SK-N-SH treated with all-trans-retinoic acid at 6 μM for 48 hours (cell line): Measurements from ENCODE around the gene APCDD1L.

Source experiments
- ATAC-seq: fragments of 200-7000 bp; cut with Tn5 transposase; 3 replicates; pipeline ENCODE4 v1.9.1; 2020; ENCODE audit warnings: mild to moderate bottlenecking, moderate library complexity
- ARNTL ChIP-seq: fragments of 450-650 bp; formaldehyde crosslinking; IDR thresholded peaks from 2 replicates; pipeline ENCODE4 v1.5.0; 2020; ENCODE audit warnings: low read depth, mild to moderate bottlenecking, moderate library complexity, borderline replicate concordance
- BACH2 ChIP-seq: fragments of 250-450 bp; sonication (Bioruptor Pico); IDR thresholded peaks from 2 replicates; pipeline ENCODE4 v1.9.0; 2021; ENCODE audit warnings: mild to moderate bottlenecking, borderline replicate concordance
- CSDC2 ChIP-seq: fragments of 250-450 bp; sonication (Bioruptor Pico); IDR thresholded peaks from 2 replicates; pipeline ENCODE4 v1.5.0; 2020; ENCODE audit warnings: mild to moderate bottlenecking, moderate library complexity
- ESRRG ChIP-seq: fragments of 250-450 bp; sonication (Bioruptor Pico); IDR thresholded peaks from 2 replicates; pipeline ENCODE4 v1.6.1; 2021; ENCODE audit warnings: mild to moderate bottlenecking
- GLIS3 ChIP-seq: fragments of 250-450 bp; sonication (Bioruptor Pico); IDR thresholded peaks from 2 replicates; pipeline ENCODE4 v1.5.0; 2020; ENCODE audit warnings: mild to moderate bottlenecking, moderate library complexity
- ISL1 ChIP-seq: fragments of 250-450 bp; sonication (Bioruptor Pico); IDR thresholded peaks from 2 replicates; pipeline ENCODE4 v2.1.2; 2022; ENCODE audit warnings: mild to moderate bottlenecking, moderate library complexity
- POU6F1 ChIP-seq: fragments of 250-450 bp; sonication (Bioruptor Pico); IDR thresholded peaks from 2 replicates; pipeline ENCODE4 v1.8.0; 2021; ENCODE audit warnings: low read depth, mild to moderate bottlenecking, moderate library complexity, borderline replicate concordance
- RARB ChIP-seq: fragments of 250-450 bp; sonication (Bioruptor Pico); IDR thresholded peaks from 2 replicates; pipeline ENCODE4 v1.8.0; 2021; ENCODE audit warnings: mild to moderate bottlenecking, moderate library complexity
- SNAI2 ChIP-seq: fragments of 250-450 bp; sonication (Bioruptor Pico); IDR thresholded peaks from 2 replicates; pipeline ENCODE4 v1.5.0; 2020; ENCODE audit warnings: mild to moderate bottlenecking, moderate library complexity
- TOX ChIP-seq: fragments of 250-450 bp; sonication (Bioruptor Pico); IDR thresholded peaks from 2 replicates; pipeline ENCODE4 v1.8.0; 2021; ENCODE audit warnings: mild to moderate bottlenecking, moderate library complexity, borderline replicate concordance
- ZFP3 ChIP-seq: fragments of 250-450 bp; sonication (Bioruptor Pico); IDR thresholded peaks from 2 replicates; pipeline ENCODE4 v1.5.0; 2020; ENCODE audit warnings: mild to moderate bottlenecking, moderate library complexity
- ZFP30 ChIP-seq: fragments of 450-650 bp; formaldehyde crosslinking; IDR thresholded peaks from 2 replicates; pipeline ENCODE4 v1.5.0; 2022; ENCODE audit warnings: mild to moderate bottlenecking, moderate library complexity
- ZNF565 ChIP-seq: fragments of 450-650 bp; formaldehyde crosslinking; conservative IDR thresholded peaks from 2 replicates; pipeline ENCODE4 v1.5.0; 2020; ENCODE audit warnings: low read depth, mild to moderate bottlenecking, moderate library complexity
- ZNF70 ChIP-seq: fragments of 450-650 bp; formaldehyde crosslinking; IDR thresholded peaks from 2 replicates; pipeline ENCODE4 v1.5.0; 2020; ENCODE audit warnings: mild to moderate bottlenecking, moderate library complexity
- ZNF8 ChIP-seq: fragments of 450-650 bp; formaldehyde crosslinking; IDR thresholded peaks from 2 replicates; pipeline ENCODE4 v1.5.0; 2020; ENCODE audit warnings: mild to moderate bottlenecking, moderate library complexity
- TF ChIP-seq, protein P1 (sequence below): fragments of 250-450 bp; sonication (Bioruptor Pico); IDR thresholded peaks from 2 replicates; pipeline ENCODE4 v1.5.1; 2021; ENCODE audit warnings: mild to moderate bottlenecking, moderate library complexity
- TF ChIP-seq, protein P2 (sequence below): fragments of 250-450 bp; sonication (Bioruptor Pico); IDR thresholded peaks from 2 replicates; pipeline ENCODE4 v1.5.1; 2020; ENCODE audit warnings: low read depth, mild to moderate bottlenecking, moderate library complexity
- TF ChIP-seq, protein P3 (sequence below): fragments of 250-450 bp; sonication (Bioruptor Pico); IDR thresholded peaks from 2 replicates; pipeline ENCODE4 v1.5.0; 2020; ENCODE audit warnings: mild to moderate bottlenecking, moderate library complexity
- TF ChIP-seq, protein P4 (sequence below): fragments of 250-450 bp; sonication (Bioruptor Pico); IDR thresholded peaks from 2 replicates; pipeline ENCODE4 v1.8.0; 2020; ENCODE audit warnings: mild to moderate bottlenecking, moderate library complexity, borderline replicate concordance

The APCDD1L gene

GRCh38 chr20:58556961-58557360 is 41.8 kb upstream of the APCDD1L start:
- ATAC-seq = no peak
- no peak for TF ChIP-seq POU6F1
- no peak for TF ChIP-seq ESRRG (CRISPR knock-in tag)
- no peak for TF ChIP-seq SNAI2 (CRISPR knock-in tag)

DNA sequence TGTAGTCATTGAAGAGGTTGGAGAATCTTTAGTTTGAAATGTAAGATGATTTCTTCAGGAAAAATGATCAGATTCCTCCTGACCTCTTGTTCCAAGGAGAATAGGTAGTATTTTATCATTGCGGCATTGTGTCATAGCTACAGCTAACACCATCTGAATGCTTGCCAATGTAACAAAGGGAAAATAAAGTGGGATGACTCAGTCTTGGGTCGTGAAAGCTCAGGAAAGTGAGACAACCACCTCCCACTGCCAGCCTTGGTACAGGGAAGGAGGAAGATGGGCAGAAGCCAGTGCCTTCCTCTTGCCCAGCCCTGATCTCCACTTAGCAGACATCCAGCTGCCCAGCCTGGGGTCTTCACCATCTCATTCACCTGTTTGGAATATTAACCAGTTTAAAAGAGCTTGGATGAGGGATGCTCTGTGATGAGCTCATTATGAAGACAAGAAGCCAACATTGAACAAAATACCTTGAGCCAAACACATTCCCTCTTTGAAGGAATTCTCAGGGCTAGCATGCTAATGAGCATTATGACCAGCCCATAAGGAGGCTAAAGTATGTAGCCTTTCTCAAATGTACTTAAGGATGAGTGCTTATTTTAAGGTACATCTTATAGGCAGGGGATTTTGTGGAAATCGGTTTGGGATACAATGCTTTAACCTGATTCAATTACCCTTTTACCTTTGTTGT is 40.0 kb upstream of the APCDD1L start:
- ATAC-seq = peak; percentile 84
- no peak for TF ChIP-seq BACH2 (CRISPR knock-in tag)

- ATAC-seq = peak; percentile 18
These were observed 39.3 kb upstream of the APCDD1L start for GRCh38 chr20:58554541-58554940.

GRCh38 chr20:58553841-58554240 is 38.6 kb upstream of the APCDD1L start:
- no peak for TF ChIP-seq ZFP3 (CRISPR knock-in tag)
- TF ChIP-seq, protein P1, sequence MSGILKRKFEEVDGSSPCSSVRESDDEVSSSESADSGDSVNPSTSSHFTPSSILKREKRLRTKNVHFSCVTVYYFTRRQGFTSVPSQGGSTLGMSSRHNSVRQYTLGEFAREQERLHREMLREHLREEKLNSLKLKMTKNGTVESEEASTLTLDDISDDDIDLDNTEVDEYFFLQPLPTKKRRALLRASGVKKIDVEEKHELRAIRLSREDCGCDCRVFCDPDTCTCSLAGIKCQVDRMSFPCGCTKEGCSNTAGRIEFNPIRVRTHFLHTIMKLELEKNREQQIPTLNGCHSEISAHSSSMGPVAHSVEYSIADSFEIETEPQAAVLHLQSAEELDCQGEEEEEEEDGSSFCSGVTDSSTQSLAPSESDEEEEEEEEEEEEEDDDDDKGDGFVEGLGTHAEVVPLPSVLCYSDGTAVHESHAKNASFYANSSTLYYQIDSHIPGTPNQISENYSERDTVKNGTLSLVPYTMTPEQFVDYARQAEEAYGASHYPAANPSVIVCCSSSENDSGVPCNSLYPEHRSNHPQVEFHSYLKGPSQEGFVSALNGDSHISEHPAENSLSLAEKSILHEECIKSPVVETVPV (CRISPR knock-in tag) = no peak
- TF ChIP-seq ZNF565 (CRISPR knock-in tag) = no peak
- TF ChIP-seq GLIS3 = no peak
- no peak for TF ChIP-seq TOX (CRISPR knock-in tag)
- TF ChIP-seq, protein P2, sequence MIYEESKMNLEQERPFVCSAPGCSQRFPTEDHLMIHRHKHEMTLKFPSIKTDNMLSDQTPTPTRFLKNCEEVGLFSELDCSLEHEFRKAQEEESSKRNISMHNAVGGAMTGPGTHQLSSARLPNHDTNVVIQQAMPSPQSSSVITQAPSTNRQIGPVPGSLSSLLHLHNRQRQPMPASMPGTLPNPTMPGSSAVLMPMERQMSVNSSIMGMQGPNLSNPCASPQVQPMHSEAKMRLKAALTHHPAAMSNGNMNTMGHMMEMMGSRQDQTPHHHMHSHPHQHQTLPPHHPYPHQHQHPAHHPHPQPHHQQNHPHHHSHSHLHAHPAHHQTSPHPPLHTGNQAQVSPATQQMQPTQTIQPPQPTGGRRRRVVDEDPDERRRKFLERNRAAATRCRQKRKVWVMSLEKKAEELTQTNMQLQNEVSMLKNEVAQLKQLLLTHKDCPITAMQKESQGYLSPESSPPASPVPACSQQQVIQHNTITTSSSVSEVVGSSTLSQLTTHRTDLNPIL (CRISPR knock-in tag) = no peak
- no peak; the same call in 2 of the 3 replicates for ATAC-seq

More at GRCh38 chr20:58554541-58554940, 39.3 kb upstream of the APCDD1L start:
- TF ChIP-seq, protein P3, sequence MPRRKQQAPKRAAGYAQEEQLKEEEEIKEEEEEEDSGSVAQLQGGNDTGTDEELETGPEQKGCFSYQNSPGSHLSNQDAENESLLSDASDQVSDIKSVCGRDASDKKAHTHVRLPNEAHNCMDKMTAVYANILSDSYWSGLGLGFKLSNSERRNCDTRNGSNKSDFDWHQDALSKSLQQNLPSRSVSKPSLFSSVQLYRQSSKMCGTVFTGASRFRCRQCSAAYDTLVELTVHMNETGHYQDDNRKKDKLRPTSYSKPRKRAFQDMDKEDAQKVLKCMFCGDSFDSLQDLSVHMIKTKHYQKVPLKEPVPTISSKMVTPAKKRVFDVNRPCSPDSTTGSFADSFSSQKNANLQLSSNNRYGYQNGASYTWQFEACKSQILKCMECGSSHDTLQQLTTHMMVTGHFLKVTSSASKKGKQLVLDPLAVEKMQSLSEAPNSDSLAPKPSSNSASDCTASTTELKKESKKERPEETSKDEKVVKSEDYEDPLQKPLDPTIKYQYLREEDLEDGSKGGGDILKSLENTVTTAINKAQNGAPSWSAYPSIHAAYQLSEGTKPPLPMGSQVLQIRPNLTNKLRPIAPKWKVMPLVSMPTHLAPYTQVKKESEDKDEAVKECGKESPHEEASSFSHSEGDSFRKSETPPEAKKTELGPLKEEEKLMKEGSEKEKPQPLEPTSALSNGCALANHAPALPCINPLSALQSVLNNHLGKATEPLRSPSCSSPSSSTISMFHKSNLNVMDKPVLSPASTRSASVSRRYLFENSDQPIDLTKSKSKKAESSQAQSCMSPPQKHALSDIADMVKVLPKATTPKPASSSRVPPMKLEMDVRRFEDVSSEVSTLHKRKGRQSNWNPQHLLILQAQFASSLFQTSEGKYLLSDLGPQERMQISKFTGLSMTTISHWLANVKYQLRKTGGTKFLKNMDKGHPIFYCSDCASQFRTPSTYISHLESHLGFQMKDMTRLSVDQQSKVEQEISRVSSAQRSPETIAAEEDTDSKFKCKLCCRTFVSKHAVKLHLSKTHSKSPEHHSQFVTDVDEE (CRISPR knock-in tag) = no peak
- TF ChIP-seq CSDC2 (no peak), SNAI2 (CRISPR knock-in tag) (no peak), RARB (CRISPR knock-in tag) (no peak), ZNF565 (CRISPR knock-in tag) (no peak), BACH2 (CRISPR knock-in tag) (no peak), ZNF70 (CRISPR knock-in tag) (no peak), ZNF8 (CRISPR knock-in tag) (no peak), TOX (CRISPR knock-in tag) (no peak), ESRRG (CRISPR knock-in tag) (no peak), ISL1 (no peak), ZFP3 (CRISPR knock-in tag) (no peak), ARNTL (CRISPR knock-in tag) (no peak), ZFP30 (CRISPR knock-in tag) (no peak)
- TF ChIP-seq, protein P4, sequence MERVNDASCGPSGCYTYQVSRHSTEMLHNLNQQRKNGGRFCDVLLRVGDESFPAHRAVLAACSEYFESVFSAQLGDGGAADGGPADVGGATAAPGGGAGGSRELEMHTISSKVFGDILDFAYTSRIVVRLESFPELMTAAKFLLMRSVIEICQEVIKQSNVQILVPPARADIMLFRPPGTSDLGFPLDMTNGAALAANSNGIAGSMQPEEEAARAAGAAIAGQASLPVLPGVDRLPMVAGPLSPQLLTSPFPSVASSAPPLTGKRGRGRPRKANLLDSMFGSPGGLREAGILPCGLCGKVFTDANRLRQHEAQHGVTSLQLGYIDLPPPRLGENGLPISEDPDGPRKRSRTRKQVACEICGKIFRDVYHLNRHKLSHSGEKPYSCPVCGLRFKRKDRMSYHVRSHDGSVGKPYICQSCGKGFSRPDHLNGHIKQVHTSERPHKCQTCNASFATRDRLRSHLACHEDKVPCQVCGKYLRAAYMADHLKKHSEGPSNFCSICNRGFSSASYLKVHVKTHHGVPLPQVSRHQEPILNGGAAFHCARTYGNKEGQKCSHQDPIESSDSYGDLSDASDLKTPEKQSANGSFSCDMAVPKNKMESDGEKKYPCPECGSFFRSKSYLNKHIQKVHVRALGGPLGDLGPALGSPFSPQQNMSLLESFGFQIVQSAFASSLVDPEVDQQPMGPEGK = no peak
